Neuronal stem cell (in vitro differentiated cells): ENCODE data around the gene C1orf21.
A peak's percentile ranks its signal among the peaks of the same experiment; 100 is the strongest.

Source experiments
- DNase-seq: peaks from one replicate; pipeline ENCODE4 v3.0.0-alpha.2; 2013; ENCODE audit warnings: low spot score
- H2AFZ ChIP-seq: one replicate; pipeline ENCODE4 v1.6.1; 2013; ENCODE audit warnings: mild to moderate bottlenecking, low read length, inconsistent platforms
- H2AK5ac ChIP-seq: 2 replicates; pipeline ENCODE4 v1.6.1; 2013; ENCODE audit warnings: low read depth, mild to moderate bottlenecking, inconsistent platforms, low read length, moderate library complexity, mixed read lengths
- H2BK120ac ChIP-seq: 2 replicates; pipeline ENCODE4 v1.6.1; 2013; ENCODE audit warnings: low read depth, mild to moderate bottlenecking, inconsistent platforms, low read length, moderate library complexity, mixed read lengths
- H2BK12ac ChIP-seq: one replicate; pipeline ENCODE4 v1.6.1; 2013; ENCODE audit warnings: low read length, inconsistent platforms
- H2BK15ac ChIP-seq: 2 replicates; pipeline ENCODE4 v1.6.1; 2013; ENCODE audit warnings: mild to moderate bottlenecking, low read length, inconsistent platforms, mixed read lengths
- H2BK5ac ChIP-seq: one replicate; pipeline ENCODE4 v1.6.1; 2013; ENCODE audit warnings: inconsistent platforms, mild to moderate bottlenecking, low read length, moderate library complexity
- H3K14ac ChIP-seq: one replicate; pipeline ENCODE4 v1.6.1; 2013; ENCODE audit warnings: low read length, inconsistent platforms
- H3K18ac ChIP-seq: 2 replicates; pipeline ENCODE4 v1.6.1; 2013; ENCODE audit warnings: low read length, inconsistent platforms
- H3K23ac ChIP-seq: 2 replicates; pipeline ENCODE4 v1.6.1; 2013; ENCODE audit warnings: low read depth, mild to moderate bottlenecking, mixed read lengths, low read length, inconsistent platforms; ENCODE audit not compliant: poor library complexity
- H3K27ac ChIP-seq: replicated peaks from 3 replicates; pipeline ENCODE4 v1.5.1; 2013; ENCODE audit warnings: low read length, inconsistent platforms
- H3K27me3 ChIP-seq, 3 experiments: 2 replicates each; pipeline ENCODE4 v1.6.1; 2013; ENCODE audit warnings: low read length in 3 of 3, mild to moderate bottlenecking in 2 of 3, inconsistent platforms in 1 of 3, low read depth in 1 of 3, mixed read lengths in 1 of 3, moderate library complexity in 1 of 3; ENCODE audit not compliant: control insufficient read depth in 3 of 3, insufficient read depth in 3 of 3
- H3K36me3 ChIP-seq, 2 donors: replicated peaks in 1 of 2; 2 replicates each; pipeline ENCODE4 v1.6.1; 2013; ENCODE audit warnings: low read length in 2 of 2; ENCODE audit not compliant: control insufficient read depth in 2 of 2, insufficient read depth in 2 of 2
- H3K4ac ChIP-seq: 2 replicates; pipeline ENCODE4 v1.6.1; 2013; ENCODE audit warnings: inconsistent platforms, mild to moderate bottlenecking, low read length, moderate library complexity
- H3K4me1 ChIP-seq, 2 donors: 1 replicate in 1 of 2; 2 replicates in 1 of 2; pipeline ENCODE4 v1.6.1; 2013; ENCODE audit warnings: low read length in 2 of 2, low read depth in 1 of 2; ENCODE audit not compliant: control insufficient read depth in 2 of 2, insufficient read depth in 1 of 2
- H3K4me2 ChIP-seq: one replicate; pipeline ENCODE4 v1.6.1; 2013; ENCODE audit warnings: mild to moderate bottlenecking, low read length, inconsistent platforms; ENCODE audit not compliant: insufficient read depth, poor library complexity, severe bottlenecking
- H3K4me3 ChIP-seq, 2 donors: 2 replicates each; pipeline ENCODE4 v1.5.1; 2013; ENCODE audit warnings: low read length in 2 of 2, mild to moderate bottlenecking in 2 of 2, inconsistent platforms in 1 of 2, moderate library complexity in 1 of 2
- H3K79me1 ChIP-seq: one replicate; pipeline ENCODE4 v1.6.1; 2013; ENCODE audit warnings: low read depth, mild to moderate bottlenecking, inconsistent platforms, low read length, moderate library complexity
- H3K9ac ChIP-seq: one replicate; pipeline ENCODE4 v1.6.1; 2013; ENCODE audit warnings: mild to moderate bottlenecking, low read depth, low read length, inconsistent platforms; ENCODE audit not compliant: poor library complexity
- H3K9me3 ChIP-seq, 2 donors: replicated peaks in 1 of 2; 2 replicates each; pipeline versions ENCODE3 to v1.6.1; 2013; ENCODE audit warnings: low read length in 2 of 2, mild to moderate bottlenecking in 2 of 2, inconsistent platforms in 1 of 2, low read depth in 1 of 2, mixed read lengths in 1 of 2, moderate library complexity in 1 of 2; ENCODE audit not compliant: control insufficient read depth in 2 of 2, insufficient read depth in 1 of 2
- H4K8ac ChIP-seq: one replicate; pipeline ENCODE4 v1.6.1; 2013; ENCODE audit warnings: low read depth, mild to moderate bottlenecking, inconsistent platforms, low read length, moderate library complexity
- H4K91ac ChIP-seq: one replicate; pipeline ENCODE4 v1.6.1; 2013; ENCODE audit warnings: low read length, low read depth, mild to moderate bottlenecking, inconsistent platforms; ENCODE audit not compliant: poor library complexity
- WGBS, 2 donors: extraction: QIAGEN DNeasy Blood & Tissue Kit; methylation state at CpG; one replicate each; pipeline ENCODE4 v1.1.7; 2013; ENCODE audit warnings: missing lambda C conversion rate in 2 of 2, mixed read lengths in 1 of 2; ENCODE audit not compliant: insufficient read length in 2 of 2, insufficient replicate concordance in 1 of 2; ENCODE audit errors: extremely low coverage in 2 of 2; 5-methylcytosine and 5-hydroxymethylcytosine counted together

The C1orf21 gene

GRCh38 chr1:184383772-184384323, 3.0 kb upstream of the C1orf21 start:
- Histone ChIP-seq H3K23ac (no peak overlapping the region), H3K9ac (no peak overlapping the region), H4K91ac (no peak overlapping the region), H3K27me3 (no peaks in the 10 kb centered on the region), H3K4me1 (peaks cover 8 to 10% of the 10 kb centered on the region in 2 donors), H2BK12ac (no peak overlapping the region), H3K9me3 (no peaks in the 10 kb centered on the region), H2BK15ac (no peak overlapping the region), H3K4me3 (no peak overlapping the region), H3K4ac (no peak overlapping the region), H2BK120ac (no peak overlapping the region), H3K27ac (no peak overlapping the region), H2AFZ (no peak overlapping the region), H3K79me1 (peaks cover 3% of the 10 kb centered on the region), H3K18ac (no peak overlapping the region), H3K36me3 (no peaks in the 10 kb centered on the region), H3K4me2 (no peak overlapping the region), H2AK5ac (no peak overlapping the region), H3K14ac (no peak overlapping the region), H4K8ac (no peak overlapping the region), H2BK5ac (no peak overlapping the region)
- no CpG with 5 or more reads among the region's 3 CpGs for WGBS, 2 donors
- no peak for DNase-seq

GRCh38 chr1:184385865-184386311, 941 bp upstream of the C1orf21 start:
- H3K14ac ChIP-seq: no peak overlapping the region
- peak overlapping the region; percentile 85 to 90 for H3K4me3 ChIP-seq

GRCh38 chr1:184387069-184387475, 243 bp downstream of the C1orf21 start:
- Histone ChIP-seq H3K9ac (peak overlapping the region; percentile 91), H3K9me3 (no peaks in the 10 kb centered on the region), H2BK5ac (peak overlapping the region; percentile 87), H3K18ac (peak overlapping the region; percentile 93), H3K23ac (no peak overlapping the region), H4K8ac (no peak overlapping the region), H3K14ac (peak overlapping the region; percentile 66), H2BK12ac (no peak overlapping the region), H3K27me3 (no peaks in the 10 kb centered on the region), H3K27ac (peak overlapping the region; percentile 79), H2BK15ac (no peak overlapping the region), H2BK120ac (peak overlapping the region; percentile 4), H3K36me3 (no peaks in the 10 kb centered on the region), H2AFZ (peak overlapping the region; percentile 96), H2AK5ac (peak overlapping the region; percentile 10), H3K79me1 (peaks cover 3% of the 10 kb centered on the region), H3K4me3 (peak overlapping the region; percentile 85 to 90), H3K4me2 (peak overlapping the region; percentile 52), H4K91ac (no peak overlapping the region), H3K4me1 (peaks cover 10 to 20% of the 10 kb centered on the region in 2 donors), H3K4ac (no peak overlapping the region)
- no CpG with 5 or more reads among the region's 40 CpGs for WGBS, 2 donors
- DNase-seq: no peak

More at GRCh38 chr1:184385865-184386311, 941 bp upstream of the C1orf21 start:
- Histone ChIP-seq H2BK5ac (peak overlapping the region; percentile 87), H3K9ac (peak overlapping the region; percentile 89), H4K8ac (no peak overlapping the region), H2AFZ (peak overlapping the region; percentile 96), H2BK120ac (peak overlapping the region; percentile 51), H3K4ac (peak overlapping the region; percentile 86), H3K9me3 (no peaks in the 10 kb centered on the region), H3K4me2 (peak overlapping the region; percentile 72), H2BK15ac (peak overlapping the region; percentile 67), H3K79me1 (peaks cover 3% of the 10 kb centered on the region), H3K27me3 (no peaks in the 10 kb centered on the region), H3K4me1 (peaks cover 10 to 19% of the 10 kb centered on the region in 2 donors), H2AK5ac (no peak overlapping the region), H2BK12ac (no peak overlapping the region), H3K36me3 (no peaks in the 10 kb centered on the region), H3K27ac (peak overlapping the region; percentile 97), H3K23ac (no peak overlapping the region), H3K18ac (peak overlapping the region; percentile 82), H4K91ac (no peak overlapping the region)
- no CpG with 5 or more reads among the region's 17 CpGs for WGBS, 2 donors
- peak; percentile 80 for DNase-seq

- Histone ChIP-seq H3K36me3 (no peaks in the 10 kb centered on the region), H3K9ac (peak overlapping the region; percentile 91), H3K9me3 (no peaks in the 10 kb centered on the region), H4K91ac (no peak overlapping the region), H3K27ac (peak overlapping the region; percentile 79), H2AK5ac (peak overlapping the region; percentile 10), H2AFZ (peak overlapping the region; percentile 96), H3K23ac (no peak overlapping the region), H3K4me1 (peaks cover 10 to 20% of the 10 kb centered on the region in 2 donors), H2BK5ac (peak overlapping the region; percentile 87), H3K14ac (peak overlapping the region; percentile 66), H2BK12ac (no peak overlapping the region), H3K79me1 (peaks cover 3% of the 10 kb centered on the region), H3K4me2 (peak overlapping the region; percentile 59), H3K4me3 (peak overlapping the region; percentile 85 to 90), H3K4ac (no peak overlapping the region), H2BK15ac (no peak overlapping the region), H3K18ac (peak overlapping the region; percentile 93), H4K8ac (no peak overlapping the region), H3K27me3 (no peaks in the 10 kb centered on the region), H2BK120ac (peak overlapping the region; percentile 4)
- no peak for DNase-seq
- WGBS, 2 donors: no CpG with 5 or more reads among the region's 43 CpGs
Measured at GRCh38 chr1:184387476-184388318, 868 bp downstream of the C1orf21 start.
